Activated CD4-positive, CD25-positive, alpha-beta regulatory T cell treated with anti-CD3 and anti-CD28 coated beads, Interleukin-2, amount 50 U/mL, for 24 hours (primary cell): Measurements from ENCODE around the gene UBQLN4.
A peak's percentile ranks its signal among the peaks of the same experiment; 100 is the strongest.

Source experiments
- ATAC-seq, 2 donors: fragments of 150-1000 bp; cut with Tn5 transposase; one replicate each; pipeline ENCODE4 v1.10.0; 2021; ENCODE audit warnings: mild to moderate bottlenecking in 1 of 2, moderate library complexity in 1 of 2

UBQLN4 gene

GRCh38 chr1:156009404-156009803 is 44.2 kb downstream of the UBQLN4 start:
- no peak for ATAC-seq

GRCh38 chr1:156006666-156007376 is 46.8 kb downstream of the UBQLN4 start:
- no peak for ATAC-seq

GRCh38 chr1:156004843-156005584 is 48.6 kb downstream of the UBQLN4 start:
- ATAC-seq, result no peak

GRCh38 chr1:156003923-156004188 is 49.7 kb downstream of the UBQLN4 start:
- ATAC-seq, result no peak

- ATAC-seq, result no peak
Observed at GRCh38 chr1:156002188-156002911, 51.2 kb downstream of the UBQLN4 start.

GRCh38 chr1:156001662-156002171 is 51.9 kb downstream of the UBQLN4 start:
- ATAC-seq, result no peak

GRCh38 chr1:156001021-156001661 is 52.5 kb downstream of the UBQLN4 start:
- no peak for ATAC-seq

GRCh38 chr1:155999964-156000363 is 53.6 kb downstream of the UBQLN4 start:
- ATAC-seq, result no peak

- no peak for ATAC-seq
Observed at GRCh38 chr1:155996166-155996565, 57.4 kb downstream of the UBQLN4 start.

GRCh38 chr1:155993595-155993994 is 60.0 kb downstream of the UBQLN4 start:
- no peak for ATAC-seq

GRCh38 chr1:155990005-155990739 is 63.4 kb downstream of the UBQLN4 start:
- ATAC-seq, result no peak

GRCh38 chr1:155989242-155990004 is 64.2 kb downstream of the UBQLN4 start:
- ATAC-seq, result peak; percentile 84 to 86
